ENCODE results near the gene SURF1. TPM values are rescaled to one million over a fixed set of nuclear protein-coding genes. Genes with fewer than 3 reads are reported as not detected.
A peak's percentile ranks its signal among the peaks of the same experiment; 100 is the strongest.
"Not testable (repeated sequence)": the region's sequence is repeated elsewhere in the genome, so short reads cannot be mapped to it uniquely, and the experiment has no call there.

The SURF1 gene
- total RNA-seq, 1 donor from 2014 or later, result 56.1 TPM

- H3K4me1 Mint-ChIP-seq (ENCODE audit: low read depth, unreplicated experiment), result no peaks in the 10 kb centered on the region
- H3K27me3 Mint-ChIP-seq (ENCODE audit: unreplicated experiment), result peaks cover 3% of the 10 kb centered on the region
- peak overlapping the region; percentile 17 for H3K27ac Mint-ChIP-seq (ENCODE audit: unreplicated experiment)
- no peak for DNase-seq
- TF ChIP-seq, protein P1, sequence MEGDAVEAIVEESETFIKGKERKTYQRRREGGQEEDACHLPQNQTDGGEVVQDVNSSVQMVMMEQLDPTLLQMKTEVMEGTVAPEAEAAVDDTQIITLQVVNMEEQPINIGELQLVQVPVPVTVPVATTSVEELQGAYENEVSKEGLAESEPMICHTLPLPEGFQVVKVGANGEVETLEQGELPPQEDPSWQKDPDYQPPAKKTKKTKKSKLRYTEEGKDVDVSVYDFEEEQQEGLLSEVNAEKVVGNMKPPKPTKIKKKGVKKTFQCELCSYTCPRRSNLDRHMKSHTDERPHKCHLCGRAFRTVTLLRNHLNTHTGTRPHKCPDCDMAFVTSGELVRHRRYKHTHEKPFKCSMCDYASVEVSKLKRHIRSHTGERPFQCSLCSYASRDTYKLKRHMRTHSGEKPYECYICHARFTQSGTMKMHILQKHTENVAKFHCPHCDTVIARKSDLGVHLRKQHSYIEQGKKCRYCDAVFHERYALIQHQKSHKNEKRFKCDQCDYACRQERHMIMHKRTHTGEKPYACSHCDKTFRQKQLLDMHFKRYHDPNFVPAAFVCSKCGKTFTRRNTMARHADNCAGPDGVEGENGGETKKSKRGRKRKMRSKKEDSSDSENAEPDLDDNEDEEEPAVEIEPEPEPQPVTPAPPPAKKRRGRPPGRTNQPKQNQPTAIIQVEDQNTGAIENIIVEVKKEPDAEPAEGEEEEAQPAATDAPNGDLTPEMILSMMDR (IDR thresholded peaks at IDR 0.05; ENCODE audit: partially characterized antibody, unreplicated experiment), result no peak
- peaks cover 3% of the 10 kb centered on the region for H3K9me3 Mint-ChIP-seq (ENCODE audit: unreplicated experiment)
- H3K4me3 Mint-ChIP-seq (ENCODE audit: unreplicated experiment), result no peak overlapping the region
- no peaks in the 10 kb centered on the region for H3K36me3 Mint-ChIP-seq (ENCODE audit: unreplicated experiment)
These were observed 23.1 kb upstream of the SURF1 start for GRCh38 chr9:133379153-133380086.

DNA sequence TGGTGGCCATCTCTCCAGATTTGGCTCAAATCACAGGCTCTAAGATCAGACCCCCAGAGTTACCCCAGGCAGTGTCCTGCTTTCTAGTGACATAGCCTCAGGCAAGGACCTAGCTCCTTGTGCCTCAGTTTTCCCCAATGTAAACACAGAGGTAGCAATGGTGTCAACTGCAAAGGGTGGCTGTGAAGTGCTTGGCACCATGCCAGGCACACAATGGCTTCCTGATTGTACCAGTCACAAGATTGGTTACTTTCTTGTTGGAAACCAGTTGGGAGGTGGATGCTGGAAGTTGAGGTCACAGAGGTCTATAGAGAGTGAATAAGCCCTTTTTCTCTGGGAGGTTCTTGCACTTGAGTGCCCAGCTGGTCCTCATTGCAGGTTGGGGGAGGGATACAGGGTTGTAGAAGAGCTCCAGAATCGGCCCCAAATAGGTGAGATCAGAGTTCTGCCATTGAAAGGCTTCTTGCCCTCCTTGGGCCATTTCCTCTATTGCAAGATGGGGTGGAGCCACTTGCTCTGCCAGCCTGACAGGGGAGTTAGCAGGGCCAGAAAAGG is 22.2 kb upstream of the SURF1 start:
- peaks cover 3% of the 10 kb centered on the region for H3K27me3 Mint-ChIP-seq (ENCODE audit: unreplicated experiment)
- H3K4me3 Mint-ChIP-seq (ENCODE audit: unreplicated experiment), result no peak overlapping the region
- H3K9me3 Mint-ChIP-seq (ENCODE audit: unreplicated experiment), result peaks cover 3% of the 10 kb centered on the region

GRCh38 chr9:133377721-133378216 is 21.5 kb upstream of the SURF1 start:
- Mint-ChIP-seq H3K27ac (ENCODE audit: unreplicated experiment) (peak overlapping the region; percentile 17), H3K4me1 (ENCODE audit: low read depth, unreplicated experiment) (no peaks in the 10 kb centered on the region), H3K27me3 (ENCODE audit: unreplicated experiment) (peaks cover 3% of the 10 kb centered on the region), H3K36me3 (ENCODE audit: unreplicated experiment) (no peaks in the 10 kb centered on the region), H3K9me3 (ENCODE audit: unreplicated experiment) (peaks cover 3% of the 10 kb centered on the region), H3K4me3 (ENCODE audit: unreplicated experiment) (no peak overlapping the region)
- no peak for DNase-seq
- TF ChIP-seq, protein P1 (IDR thresholded peaks at IDR 0.05; ENCODE audit: partially characterized antibody, unreplicated experiment), result no peak

More for the DNA sequence above, 22.2 kb upstream of the SURF1 start:
- TF ChIP-seq, protein P1 (IDR thresholded peaks at IDR 0.05; ENCODE audit: partially characterized antibody, unreplicated experiment), result no peak
- peak overlapping the region; percentile 17 for H3K27ac Mint-ChIP-seq (ENCODE audit: unreplicated experiment)
- H3K4me1 Mint-ChIP-seq (ENCODE audit: low read depth, unreplicated experiment), result no peaks in the 10 kb centered on the region
- no peaks in the 10 kb centered on the region for H3K36me3 Mint-ChIP-seq (ENCODE audit: unreplicated experiment)
- DNase-seq, result no peak

GRCh38 chr9:133377280-133377679 is 21.0 kb upstream of the SURF1 start:
- not testable (repeated sequence) for H3K9me3 Mint-ChIP-seq (ENCODE audit: unreplicated experiment); H3K27me3 Mint-ChIP-seq (ENCODE audit: unreplicated experiment)

DNA sequence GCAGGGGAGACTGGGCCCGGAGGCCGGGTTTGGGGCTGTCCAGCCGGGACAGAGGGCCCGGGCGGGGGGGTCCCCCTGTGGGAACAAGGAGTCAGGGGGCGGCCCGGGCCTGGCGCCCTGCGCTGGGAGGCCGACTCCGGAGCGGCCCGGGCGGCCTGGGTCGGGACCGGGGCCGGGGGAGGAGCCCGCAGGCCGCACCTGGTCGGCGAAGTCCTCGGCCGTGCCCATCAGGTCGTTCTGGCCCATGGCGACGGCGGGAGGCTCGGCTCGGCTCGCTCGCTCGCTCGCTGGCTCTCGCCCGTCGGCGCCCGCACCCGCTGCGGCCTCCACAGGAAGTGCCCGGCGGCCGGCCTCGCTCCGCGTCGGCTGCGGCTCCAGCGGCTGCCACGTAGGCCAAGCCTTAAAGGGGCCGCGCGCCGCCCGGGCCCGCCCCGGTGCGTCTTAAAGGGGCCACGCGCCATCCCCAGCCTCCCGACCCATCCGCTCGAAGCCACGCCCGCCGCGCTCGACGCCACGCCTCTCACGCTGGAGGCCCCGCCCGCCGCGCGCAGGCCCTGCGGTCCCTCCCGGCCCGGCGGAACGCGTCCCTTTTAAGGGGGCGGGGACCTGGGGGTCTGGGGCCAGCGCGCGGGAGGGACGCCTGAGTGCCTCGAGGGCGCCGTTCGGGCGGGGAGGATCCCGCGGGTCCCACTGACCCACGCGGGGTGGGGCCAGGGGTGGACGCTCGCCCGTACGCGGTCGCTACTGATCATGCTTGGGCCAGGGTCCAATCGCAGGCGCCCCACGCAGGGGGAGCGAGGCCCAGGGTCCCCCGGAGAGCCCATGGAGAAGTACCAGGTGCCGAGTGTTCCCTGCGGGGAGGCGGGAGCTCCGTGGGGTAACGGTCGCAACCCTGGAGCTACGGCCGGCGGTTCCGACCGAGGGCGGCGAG is 19.7 kb upstream of the SURF1 start, which contains the start of the genes STKLD1 and SURF4:
Gene STKLD1, plus strand, starts transcription at position 643 of the 931 bp plus-strand sequence. Its CDS starts 108 bp downstream, at position 751.
Gene SURF4, minus strand, starts transcription at position 337 of the 931 bp plus-strand sequence. Its CDS starts 91 bp downstream, at position 246.
- H3K4me1 Mint-ChIP-seq (ENCODE audit: low read depth, unreplicated experiment), result peaks cover 6% of the 10 kb centered on the region
- TF ChIP-seq, protein P1 (IDR thresholded peaks at IDR 0.05; ENCODE audit: partially characterized antibody, unreplicated experiment), result peak; percentile 17
- H3K4me3 Mint-ChIP-seq (ENCODE audit: unreplicated experiment), result peak within 1 kb of the TSS; percentile 94
- H3K27ac Mint-ChIP-seq (ENCODE audit: unreplicated experiment), result peak within 1 kb of the TSS; percentile 94
- H3K36me3 Mint-ChIP-seq (ENCODE audit: unreplicated experiment), result no peaks in the 10 kb centered on the region
- DNase-seq, result peak; percentile 97
- peaks cover 3% of the 10 kb centered on the region for H3K27me3 Mint-ChIP-seq (ENCODE audit: unreplicated experiment)
- H3K9me3 Mint-ChIP-seq (ENCODE audit: unreplicated experiment), result peaks cover 3% of the 10 kb centered on the region

More at GRCh38 chr9:133377280-133377679, 21.0 kb upstream of the SURF1 start:
- H3K4me3 Mint-ChIP-seq (ENCODE audit: unreplicated experiment), result peak overlapping the region; percentile 72
- not testable (repeated sequence) for H3K4me1 Mint-ChIP-seq (ENCODE audit: low read depth, unreplicated experiment); H3K27ac Mint-ChIP-seq (ENCODE audit: unreplicated experiment); H3K36me3 Mint-ChIP-seq (ENCODE audit: unreplicated experiment); DNase-seq
